NB4 (cell line): Measurements from ENCODE around the gene KCNS3.

Source experiments
- DNase-seq: peaks from one replicate; pipeline ENCODE4 v3.0.0; 2010; ENCODE audit warnings: low read depth
- H3K4me3 ChIP-seq: one replicate; pipeline ENCODE4 v1.5.1; 2011; ENCODE audit warnings: mild to moderate bottlenecking, low read depth, low read length, moderate library complexity
- MYC ChIP-seq: IDR thresholded peaks from 2 replicates; pipeline ENCODE4 v1.6.1; 2011; ENCODE audit warnings: low read depth, low read length
- POLR2A ChIP-seq: IDR thresholded peaks from 2 replicates; pipeline ENCODE4 v1.6.1; 2011; ENCODE audit warnings: mild to moderate bottlenecking; ENCODE audit not compliant: insufficient read length; ENCODE audit errors: extremely low read depth
- TF ChIP-seq, protein P1 (sequence below): IDR thresholded peaks from one replicate; pipeline ENCODE4 v1.5.1; 2012; ENCODE audit warnings: low read depth, low read length
- TF ChIP-seq, protein P2 (sequence below): IDR thresholded peaks from 2 replicates; pipeline ENCODE4 v1.6.1; 2011; ENCODE audit warnings: low read depth, low read length

Gene KCNS3

DNA sequence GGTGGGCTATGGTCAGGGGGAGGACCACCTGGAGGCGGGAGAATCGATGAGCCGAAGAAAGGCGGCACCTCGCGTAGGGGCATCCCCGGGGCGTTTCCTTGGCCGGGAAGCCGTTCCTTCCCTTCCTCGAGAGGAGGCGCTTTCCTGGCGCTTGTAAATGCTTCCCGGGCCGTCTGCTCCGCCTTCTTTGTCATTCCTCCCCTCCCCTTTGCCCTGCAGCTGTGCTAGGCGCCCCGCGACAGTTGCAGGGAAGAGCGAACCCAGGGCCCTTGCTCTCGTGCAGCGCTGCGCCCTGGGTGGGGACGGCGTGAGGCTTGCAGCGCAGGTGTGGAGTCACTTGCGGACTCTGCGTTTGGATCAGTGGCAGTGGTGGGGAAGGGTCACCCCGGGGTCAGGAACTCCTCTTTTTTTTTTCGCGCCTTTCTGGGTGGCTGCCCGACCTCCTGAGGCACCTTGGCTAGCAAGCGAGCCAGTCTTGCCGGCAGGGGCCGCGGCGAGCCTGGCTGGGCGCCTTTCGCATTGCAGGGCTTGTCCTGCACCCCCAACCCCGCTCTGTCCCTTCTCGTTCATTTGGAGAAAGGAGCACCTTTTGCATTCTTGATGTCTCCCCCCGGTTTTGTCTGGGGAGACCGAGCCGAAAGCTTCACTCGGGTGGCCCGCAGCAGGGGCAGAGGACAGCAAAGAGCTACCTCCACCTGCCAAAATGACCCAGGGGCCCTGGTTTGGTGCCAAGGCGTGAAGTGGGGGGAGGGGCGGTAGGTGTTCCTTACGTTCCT, 858 bp downstream of the KCNS3 start:
- DNase-seq = no peak
- TF ChIP-seq MYC (no peak), POLR2A (no peak)
- TF ChIP-seq, protein P1, sequence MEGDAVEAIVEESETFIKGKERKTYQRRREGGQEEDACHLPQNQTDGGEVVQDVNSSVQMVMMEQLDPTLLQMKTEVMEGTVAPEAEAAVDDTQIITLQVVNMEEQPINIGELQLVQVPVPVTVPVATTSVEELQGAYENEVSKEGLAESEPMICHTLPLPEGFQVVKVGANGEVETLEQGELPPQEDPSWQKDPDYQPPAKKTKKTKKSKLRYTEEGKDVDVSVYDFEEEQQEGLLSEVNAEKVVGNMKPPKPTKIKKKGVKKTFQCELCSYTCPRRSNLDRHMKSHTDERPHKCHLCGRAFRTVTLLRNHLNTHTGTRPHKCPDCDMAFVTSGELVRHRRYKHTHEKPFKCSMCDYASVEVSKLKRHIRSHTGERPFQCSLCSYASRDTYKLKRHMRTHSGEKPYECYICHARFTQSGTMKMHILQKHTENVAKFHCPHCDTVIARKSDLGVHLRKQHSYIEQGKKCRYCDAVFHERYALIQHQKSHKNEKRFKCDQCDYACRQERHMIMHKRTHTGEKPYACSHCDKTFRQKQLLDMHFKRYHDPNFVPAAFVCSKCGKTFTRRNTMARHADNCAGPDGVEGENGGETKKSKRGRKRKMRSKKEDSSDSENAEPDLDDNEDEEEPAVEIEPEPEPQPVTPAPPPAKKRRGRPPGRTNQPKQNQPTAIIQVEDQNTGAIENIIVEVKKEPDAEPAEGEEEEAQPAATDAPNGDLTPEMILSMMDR = no peak
- TF ChIP-seq, protein P2, sequence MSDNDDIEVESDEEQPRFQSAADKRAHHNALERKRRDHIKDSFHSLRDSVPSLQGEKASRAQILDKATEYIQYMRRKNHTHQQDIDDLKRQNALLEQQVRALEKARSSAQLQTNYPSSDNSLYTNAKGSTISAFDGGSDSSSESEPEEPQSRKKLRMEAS = no peak
- H3K4me3 ChIP-seq = no peak overlapping the region

GRCh38 chr2:17879913-17880274, 1.4 kb downstream of the KCNS3 start:
- no peak for TF ChIP-seq POLR2A
- TF ChIP-seq, protein P1 = no peak
- TF ChIP-seq, protein P2 = no peak
- no peak for TF ChIP-seq MYC
- DNase-seq = no peak
- no peak overlapping the region for H3K4me3 ChIP-seq

GRCh38 chr2:17892770-17893534, 14.5 kb downstream of the KCNS3 start:
- no peak for DNase-seq
- TF ChIP-seq, protein P2 = no peak
- TF ChIP-seq, protein P1 = no peak
- no peak for TF ChIP-seq MYC
- TF ChIP-seq POLR2A = no peak
- no peak overlapping the region for H3K4me3 ChIP-seq

DNA sequence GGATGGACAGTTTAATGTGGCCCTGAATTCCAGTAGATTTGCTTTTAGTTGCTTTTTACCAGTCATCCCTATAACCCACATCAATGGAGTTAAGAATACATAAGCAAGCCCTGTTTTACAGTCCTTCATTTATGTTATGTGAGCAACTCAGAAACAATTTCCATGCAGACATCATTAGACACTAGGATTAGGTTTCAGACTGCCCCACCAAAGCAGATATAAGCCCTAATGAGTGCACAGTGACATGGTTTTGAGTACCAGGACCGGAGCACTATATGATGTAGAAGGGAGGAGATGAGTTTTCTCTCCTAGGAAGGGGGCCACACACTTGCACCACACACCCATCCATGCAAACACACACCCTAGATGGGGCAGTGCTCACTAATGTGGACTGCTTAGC, 15.5 kb downstream of the KCNS3 start:
- H3K4me3 ChIP-seq = no peak overlapping the region
- TF ChIP-seq, protein P2 = no peak
- no peak for TF ChIP-seq MYC
- TF ChIP-seq, protein P1 = no peak
- no peak for TF ChIP-seq POLR2A
- no peak for DNase-seq

DNA sequence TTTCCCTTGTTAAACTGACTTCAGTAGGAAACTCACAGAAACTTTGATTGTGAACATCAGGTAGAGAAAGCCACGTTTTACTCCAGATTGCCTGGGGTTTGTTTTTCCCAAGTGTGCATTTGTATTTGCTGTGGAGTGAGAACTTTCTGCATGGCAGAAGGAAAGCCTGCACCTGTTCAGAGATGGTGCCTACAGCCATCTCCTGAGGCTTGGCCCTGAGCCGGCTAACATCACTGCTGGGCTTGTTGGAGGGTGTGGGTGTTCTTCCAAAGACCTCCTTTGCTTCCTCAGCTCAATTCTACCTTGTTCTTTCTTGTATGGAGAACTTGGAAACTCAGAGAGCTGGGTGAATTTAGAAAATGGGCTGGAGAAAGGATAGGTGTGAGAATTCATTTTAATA, 16.1 kb downstream of the KCNS3 start:
- no peak overlapping the region for H3K4me3 ChIP-seq
- TF ChIP-seq POLR2A = no peak
- TF ChIP-seq, protein P1 = no peak
- TF ChIP-seq, protein P2 = no peak
- no peak for TF ChIP-seq MYC
- no peak for DNase-seq
